PC-9 (cell line): ENCODE measurements around the gene RTCA.
"Not testable (repeated sequence)": the region's sequence is repeated elsewhere in the genome, so short reads cannot be mapped to it uniquely, and the experiment has no call there.

ENCODE experiments used
- EZH2 ChIP-seq: fragments of 200-600 bp; sonication (generic); IDR thresholded peaks from 2 replicates; pipeline ENCODE4 v1.8.0; 2017; ENCODE audit warnings: antibody characterized with exemption, low read depth
- TF ChIP-seq, protein P1 (sequence below): fragments of 200-600 bp; sonication (generic); conservative IDR thresholded peaks from 2 replicates; pipeline ENCODE4 v1.6.1; 2017; ENCODE audit warnings: mixed run types, antibody characterized with exemption, mild to moderate bottlenecking, moderate library complexity

- TF ChIP-seq EZH2 = not testable (repeated sequence)
- TF ChIP-seq, protein P1, sequence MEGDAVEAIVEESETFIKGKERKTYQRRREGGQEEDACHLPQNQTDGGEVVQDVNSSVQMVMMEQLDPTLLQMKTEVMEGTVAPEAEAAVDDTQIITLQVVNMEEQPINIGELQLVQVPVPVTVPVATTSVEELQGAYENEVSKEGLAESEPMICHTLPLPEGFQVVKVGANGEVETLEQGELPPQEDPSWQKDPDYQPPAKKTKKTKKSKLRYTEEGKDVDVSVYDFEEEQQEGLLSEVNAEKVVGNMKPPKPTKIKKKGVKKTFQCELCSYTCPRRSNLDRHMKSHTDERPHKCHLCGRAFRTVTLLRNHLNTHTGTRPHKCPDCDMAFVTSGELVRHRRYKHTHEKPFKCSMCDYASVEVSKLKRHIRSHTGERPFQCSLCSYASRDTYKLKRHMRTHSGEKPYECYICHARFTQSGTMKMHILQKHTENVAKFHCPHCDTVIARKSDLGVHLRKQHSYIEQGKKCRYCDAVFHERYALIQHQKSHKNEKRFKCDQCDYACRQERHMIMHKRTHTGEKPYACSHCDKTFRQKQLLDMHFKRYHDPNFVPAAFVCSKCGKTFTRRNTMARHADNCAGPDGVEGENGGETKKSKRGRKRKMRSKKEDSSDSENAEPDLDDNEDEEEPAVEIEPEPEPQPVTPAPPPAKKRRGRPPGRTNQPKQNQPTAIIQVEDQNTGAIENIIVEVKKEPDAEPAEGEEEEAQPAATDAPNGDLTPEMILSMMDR = not testable (repeated sequence)
Observed at GRCh38 chr1:100296997-100297396, 31.0 kb downstream of the RTCA start.
